ENCODE results near the gene EPS15. TPM values are rescaled to one million over a fixed set of nuclear protein-coding genes. Genes with fewer than 3 reads are reported as not detected.

The EPS15 gene
- polyA plus RNA-seq, 3 donors = 41.1 to 44.9 (median 41.6) TPM

Other genes starting within 250 kb of the EPS15 start
- gene TTC39A, start 188.7 kb downstream of the EPS15 start, polyA plus RNA-seq (ENCODE audit: insufficient read length in 3 of 3) = 1 to 10 TPM; 7.5 to 9.9 (median 9.1) TPM
- gene OSBPL9, start 97.8 kb upstream of the EPS15 start, polyA plus RNA-seq (ENCODE audit: insufficient read length in 3 of 3) = 100 to 1,000 TPM; 140 to 157 (median 152) TPM